Liver (tissue), 9 donors: ENCODE data around the gene RNGTT. TPM values are rescaled to one million over a fixed set of nuclear protein-coding genes. Genes with fewer than 3 reads are reported as not detected.

Source experiments
- DNase-seq: peaks from one replicate; pipeline ENCODE4 v3.0.0-alpha.2; 2017; ENCODE audit warnings: low spot score
- H3K27ac ChIP-seq, 2 donors: one replicate each; pipeline ENCODE4 v1.7.0; 2013; ENCODE audit warnings: inconsistent platforms in 2 of 2, low read length in 2 of 2, control low read depth in 1 of 2, low read depth in 1 of 2, mild to moderate bottlenecking in 1 of 2
- H3K27me3 ChIP-seq, 4 donors: one replicate each; pipeline versions ENCODE4 v1.6.1 to v1.7.0; 2013; ENCODE audit warnings: low read length in 3 of 4, inconsistent platforms in 1 of 4, mild to moderate bottlenecking in 1 of 4, moderate library complexity in 1 of 4; ENCODE audit not compliant: control insufficient read depth in 4 of 4, insufficient read depth in 4 of 4
- H3K36me3 ChIP-seq, 4 donors: one replicate each; pipeline versions ENCODE4 v1.6.1 to v1.7.0; 2013; ENCODE audit warnings: low read length in 3 of 4, mild to moderate bottlenecking in 3 of 4, low read depth in 1 of 4, moderate library complexity in 1 of 4; ENCODE audit not compliant: control insufficient read depth in 4 of 4, insufficient read depth in 3 of 4
- H3K4me1 ChIP-seq, 4 donors: one replicate each; pipeline versions ENCODE4 v1.6.1 to v1.7.0; 2013; ENCODE audit warnings: low read length in 3 of 4, mild to moderate bottlenecking in 3 of 4, moderate library complexity in 1 of 4; ENCODE audit not compliant: control insufficient read depth in 4 of 4, insufficient read depth in 4 of 4
- H3K4me3 ChIP-seq, 3 donors: one replicate each; pipeline versions ENCODE4 v1.6.1 to v1.7.0; 2013; ENCODE audit warnings: low read length in 3 of 3, control low read depth in 1 of 3, low read depth in 1 of 3, mild to moderate bottlenecking in 1 of 3
- H3K9ac ChIP-seq, 2 donors: one replicate each; pipeline ENCODE4 v1.7.0; 2013; ENCODE audit warnings: low read length in 2 of 2, mild to moderate bottlenecking in 2 of 2, moderate library complexity in 2 of 2, control low read depth in 1 of 2, low read depth in 1 of 2
- H3K9me3 ChIP-seq, 4 donors: one replicate each; pipeline versions ENCODE4 v1.6.1 to v1.7.0; 2013; ENCODE audit warnings: low read length in 3 of 4; ENCODE audit not compliant: control insufficient read depth in 4 of 4
- CTCF ChIP-seq: fragments of 150-350 bp; IDR thresholded peaks from 2 replicates; pipeline ENCODE4 v1.5.1; 2017; ENCODE audit warnings: improper control_type of control experiment, low read depth, low read length; ENCODE audit not compliant: missing input control
- EGR1 ChIP-seq, 2 donors: IDR thresholded peaks; 2 replicates each; pipeline ENCODE4 v1.6.1; 2016 to 2018; ENCODE audit warnings: antibody characterized with exemption in 2 of 2, low read depth in 2 of 2
- FOXA1 ChIP-seq: IDR thresholded peaks from 2 replicates; pipeline ENCODE4 v1.6.1; 2016; ENCODE audit warnings: antibody characterized with exemption
- FOXA2 ChIP-seq: IDR thresholded peaks from 2 replicates; pipeline ENCODE4 v1.6.1; 2016; ENCODE audit warnings: antibody characterized with exemption
- HNF4A ChIP-seq, 2 donors: conservative IDR thresholded peaks; 2 replicates each; pipeline ENCODE4 v1.6.1; 2016; ENCODE audit warnings: antibody characterized with exemption in 2 of 2, mild to moderate bottlenecking in 2 of 2
- JUND ChIP-seq, 2 donors: IDR thresholded peaks; 2 replicates each; pipeline ENCODE4 v1.6.1; 2016; ENCODE audit warnings: antibody characterized with exemption in 2 of 2
- MAX ChIP-seq: IDR thresholded peaks from 2 replicates; pipeline ENCODE4 v1.6.1; 2016; ENCODE audit warnings: antibody characterized with exemption
- NR2F2 ChIP-seq: IDR thresholded peaks from 2 replicates; pipeline ENCODE4 v1.6.1; 2016; ENCODE audit warnings: antibody characterized with exemption
- RAD21 ChIP-seq, 2 donors: IDR thresholded peaks; 2 replicates each; pipeline ENCODE4 v1.6.1; 2016; ENCODE audit warnings: antibody characterized with exemption in 2 of 2, mild to moderate bottlenecking in 2 of 2
- REST ChIP-seq: IDR thresholded peaks from 2 replicates; pipeline ENCODE4 v1.6.1; 2016; ENCODE audit warnings: antibody characterized with exemption, mild to moderate bottlenecking
- RXRA ChIP-seq, 2 donors: IDR thresholded peaks; 2 replicates each; pipeline ENCODE4 v1.6.1; 2017 to 2018; ENCODE audit warnings: antibody characterized with exemption in 2 of 2, mild to moderate bottlenecking in 1 of 2
- SP1 ChIP-seq: IDR thresholded peaks from 2 replicates; pipeline ENCODE4 v1.6.1; 2018; ENCODE audit warnings: antibody characterized with exemption, mild to moderate bottlenecking
- TAF1 ChIP-seq: conservative IDR thresholded peaks from 2 replicates; pipeline ENCODE4 v1.6.1; 2016; ENCODE audit warnings: antibody characterized with exemption, mild to moderate bottlenecking
- YY1 ChIP-seq: IDR thresholded peaks from 2 replicates; pipeline ENCODE4 v1.6.1; 2016; ENCODE audit warnings: antibody characterized with exemption, mild to moderate bottlenecking
- ZBTB33 ChIP-seq: IDR thresholded peaks from 2 replicates; pipeline ENCODE4 v1.6.1; 2016; ENCODE audit warnings: antibody characterized with exemption
- WGBS: extraction: QIAGEN DNeasy Blood & Tissue Kit; methylation state at CpG from one replicate; pipeline ENCODE4 v1.1.7; 2013; 5-methylcytosine and 5-hydroxymethylcytosine counted together
- polyA plus RNA-seq, 2 donors: library from polyadenylated mRNA; stranded (reverse) in 1 of 2; unstranded in 1 of 2; fragments of 200-250 nt in 1 of 2; fragments of >200 nt in 1 of 2; fragmentation: Nextera tagmentation in 1 of 2; extraction: Ambion mirVana in 1 of 2; gene quantifications; one replicate each; pipeline versions ENCODE4 v1.2.1 to v1.2.3, GENCODE V29; 2013 to 2015
- total RNA-seq, 2 donors: library from RNA; depleted of rRNA; stranded (reverse); fragments of >200 nt; gene quantifications; one replicate each; pipeline ENCODE4 v1.2.3, GENCODE V29; 2014
- TF ChIP-seq, protein P1 (sequence below): IDR thresholded peaks from 2 replicates; pipeline ENCODE4 v1.6.1; 2016; ENCODE audit warnings: antibody characterized with exemption
- donor health status: healthy.
- donor health status: healthy.
- donor health status: healthy.
- donor health status: healthy.
- donor health status: healthy.

The RNGTT gene
- total and polyA plus RNA-seq, 4 donors, result 4.1 to 20.8 (median 7.2) TPM

GRCh38 chr6:88588938-88589337, 374.5 kb downstream of the RNGTT start:
- Histone ChIP-seq H3K4me3 (no peak overlapping the region), H3K9me3 (peaks cover 0 to 2% (median 0%) of the 10 kb centered on the region in 4 donors), H3K36me3 (no peaks in the 10 kb centered on the region), H3K9ac (no peak overlapping the region), H3K4me1 (no peaks in the 10 kb centered on the region), H3K27me3 (peaks cover 0 to 2% (median 0%) of the 10 kb centered on the region in 4 donors), H3K27ac (no peak overlapping the region)
- no peak for DNase-seq
- 63% methylated on average over 3 of the region's 3 CpGs for WGBS
- TF ChIP-seq TAF1 (no peak), CTCF (no peak), FOXA2 (no peak), RXRA (IDR thresholded peaks at IDR 0.05) (no peak), FOXA1 (no peak), NR2F2 (no peak), RAD21 (IDR thresholded peaks at IDR 0.05) (no peak), SP1 (no peak), MAX (no peak), YY1 (no peak), ZBTB33 (no peak), REST (no peak), HNF4A (conservative IDR thresholded peaks at IDR 0.05) (no peak)
- TF ChIP-seq, protein P1, sequence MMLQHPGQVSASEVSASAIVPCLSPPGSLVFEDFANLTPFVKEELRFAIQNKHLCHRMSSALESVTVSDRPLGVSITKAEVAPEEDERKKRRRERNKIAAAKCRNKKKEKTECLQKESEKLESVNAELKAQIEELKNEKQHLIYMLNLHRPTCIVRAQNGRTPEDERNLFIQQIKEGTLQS, result no peak

- Histone ChIP-seq H3K36me3 (no peaks in the 10 kb centered on the region), H3K4me1 (no peaks in the 10 kb centered on the region), H3K27ac (no peak overlapping the region), H3K4me3 (no peak overlapping the region), H3K9ac (no peak overlapping the region), H3K27me3 (peaks cover 0 to 2% (median 0%) of the 10 kb centered on the region in 4 donors), H3K9me3 (peaks cover 0 to 3% (median under 1%) of the 10 kb centered on the region in 4 donors)
- WGBS, result 70% methylated on average over 12 of the region's 12 CpGs
- TF ChIP-seq FOXA1 (no peak), RAD21 (IDR thresholded peaks at IDR 0.05) (no peak), EGR1 (IDR thresholded peaks at IDR 0.05; ENCODE audit: low read depth in 2 of 2) (no peak), NR2F2 (no peak), YY1 (no peak), SP1 (no peak), MAX (no peak), REST (no peak), TAF1 (no peak), JUND (IDR thresholded peaks at IDR 0.05) (no peak), HNF4A (conservative IDR thresholded peaks at IDR 0.05) (no peak)
- TF ChIP-seq, protein P1, result no peak
- DNase-seq, result no peak
Measured at GRCh38 chr6:88587150-88587520, 376.3 kb downstream of the RNGTT start.
